ENCODE measurements around the gene RBM7.

Gene RBM7

DNA sequence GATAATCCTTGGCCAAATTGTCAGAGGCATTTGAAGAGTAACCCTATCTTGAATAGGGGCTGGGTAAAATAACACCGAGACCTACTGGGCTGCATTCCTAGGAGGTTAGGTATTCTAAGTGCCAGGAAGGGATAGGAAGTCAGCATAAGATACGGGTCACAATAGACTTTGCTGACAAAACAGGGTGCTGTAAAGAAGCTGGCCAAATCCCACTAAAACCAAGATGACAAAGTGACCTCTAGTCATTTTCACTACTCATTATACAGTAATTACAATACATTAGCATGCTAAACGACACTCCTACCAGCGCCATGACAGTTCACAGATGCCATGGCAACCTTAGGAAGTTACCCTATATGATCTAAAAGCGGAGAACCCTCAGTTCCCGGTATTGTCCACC lies 37.8 kb downstream of the RBM7 start:
- Histone ChIP-seq H3K4me2 (ENCODE audit: low read length) (peak overlapping the region; percentile 11), H2BK5ac (ENCODE audit: low read length) (no peak overlapping the region), H3K27me3 (ENCODE audit: insufficient read depth, low read length, poor library complexity) (no peaks in the 10 kb centered on the region), H3K36me3 (ENCODE audit: control insufficient read depth, insufficient read depth, low read length) (no peaks in the 10 kb centered on the region), H3K27ac (ENCODE audit: low read depth, low read length) (peak overlapping the region; percentile 31), H2AK5ac (ENCODE audit: low read length) (no peak overlapping the region), H3K9ac (ENCODE audit: low read length) (peak overlapping the region; percentile 7), H2BK120ac (ENCODE audit: low read depth, low read length) (no peak overlapping the region), H3K4me1 (ENCODE audit: control insufficient read depth, low read depth, low read length) (peaks cover 3% of the 10 kb centered on the region), H4K8ac (ENCODE audit: low read depth, low read length) (no peak overlapping the region), H3K23ac (ENCODE audit: low read length) (no peak overlapping the region), H3K79me1 (ENCODE audit: low read length) (peaks cover 3% of the 10 kb centered on the region), H3K56ac (ENCODE audit: low read length) (no peak overlapping the region), H2BK15ac (replicated peaks; ENCODE audit: low read depth) (peak overlapping the region; percentile 96), H3K4me3 (ENCODE audit: low read length) (no peak overlapping the region), H4K5ac (ENCODE audit: low read length) (no peak overlapping the region), H3K4ac (ENCODE audit: low read depth, low read length) (no peak overlapping the region), H3K18ac (ENCODE audit: low read length) (peak overlapping the region; percentile 51), H3K79me2 (ENCODE audit: control insufficient read depth, insufficient read depth, low read length) (peaks cover 33% of the 10 kb centered on the region)
- DNase-seq, result peak; percentile 97
- WGBS (ENCODE audit: extremely low coverage, insufficient coverage, low lambda C conversion rate), result no CpG with 5 or more reads among the region's 6 CpGs

DNA sequence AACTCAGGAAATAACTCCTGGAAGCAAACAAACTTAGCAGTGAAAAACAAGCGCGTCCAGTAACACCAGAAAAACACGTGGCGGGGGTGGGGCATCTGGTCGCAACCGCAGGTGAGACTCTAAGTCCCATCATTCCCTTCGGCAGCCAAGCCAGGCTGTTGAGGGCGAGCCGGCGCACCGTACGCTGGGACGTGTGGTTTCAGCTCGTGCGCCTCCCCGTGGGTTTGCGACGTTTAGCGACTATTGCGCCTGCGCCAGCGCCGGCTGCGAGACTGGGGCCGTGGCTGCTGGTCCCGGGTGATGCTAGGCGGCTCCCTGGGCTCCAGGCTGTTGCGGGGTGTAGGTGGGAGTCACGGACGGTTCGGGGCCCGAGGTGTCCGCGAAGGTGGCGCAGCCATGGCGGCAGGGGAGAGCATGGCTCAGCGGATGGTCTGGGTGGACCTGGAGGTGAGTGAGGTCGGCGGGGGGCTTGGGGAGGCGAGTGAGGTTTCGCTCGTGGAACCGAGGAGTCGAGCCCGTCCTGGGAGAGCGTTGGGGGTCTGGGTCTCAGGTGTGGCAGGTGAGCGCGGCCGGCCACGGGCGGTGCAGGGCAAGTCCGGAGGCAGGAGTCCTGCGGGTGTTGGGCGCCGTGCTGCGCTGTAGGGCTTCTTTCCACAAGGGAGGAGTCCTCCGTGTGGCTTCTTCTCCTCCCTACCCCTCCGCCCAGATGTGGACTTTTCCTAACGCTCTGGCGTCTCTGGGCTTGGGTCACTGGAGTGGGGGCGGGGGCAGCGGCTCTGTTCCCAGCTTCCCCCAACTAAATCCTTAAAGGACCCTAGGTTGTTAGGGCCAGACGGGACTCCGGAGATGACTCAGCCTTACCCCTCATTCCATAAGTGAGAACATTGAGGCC lies 39.0 kb downstream of the RBM7 start, which contains the start of gene REXO2:
Gene REXO2 (plus strand): TSS at position 239 of the 892 bp plus-strand sequence. CDS start 62 bp downstream, at position 301.
- Histone ChIP-seq H3K9ac (ENCODE audit: low read length) (peak within 1 kb of the TSS; percentile 90), H2BK15ac (replicated peaks; ENCODE audit: low read depth) (peak within 1 kb of the TSS; percentile 96), H3K4me3 (ENCODE audit: low read length) (peak within 1 kb of the TSS; percentile 90), H4K8ac (ENCODE audit: low read depth, low read length) (no peak within 1 kb of the TSS), H3K27me3 (ENCODE audit: insufficient read depth, low read length, poor library complexity) (no peaks in the 10 kb centered on the region), H3K4me2 (ENCODE audit: low read length) (peak within 1 kb of the TSS; percentile 51), H2BK5ac (ENCODE audit: low read length) (peak within 1 kb of the TSS; percentile 73), H3K18ac (ENCODE audit: low read length) (peak within 1 kb of the TSS; percentile 71), H3K36me3 (ENCODE audit: control insufficient read depth, insufficient read depth, low read length) (peaks cover 1% of the 10 kb centered on the region), H3K79me1 (ENCODE audit: low read length) (peaks cover 3% of the 10 kb centered on the region), H3K56ac (ENCODE audit: low read length) (peak within 1 kb of the TSS; percentile 99), H3K23ac (ENCODE audit: low read length) (peak within 1 kb of the TSS; percentile 59), H2BK120ac (ENCODE audit: low read depth, low read length) (no peak within 1 kb of the TSS), H3K4ac (ENCODE audit: low read depth, low read length) (peak within 1 kb of the TSS; percentile 61), H4K5ac (ENCODE audit: low read length) (no peak within 1 kb of the TSS), H2AK5ac (ENCODE audit: low read length) (no peak within 1 kb of the TSS), H3K4me1 (ENCODE audit: control insufficient read depth, low read depth, low read length) (peaks cover 8% of the 10 kb centered on the region), H3K79me2 (ENCODE audit: control insufficient read depth, insufficient read depth, low read length) (peaks cover 45% of the 10 kb centered on the region), H3K27ac (ENCODE audit: low read depth, low read length) (peak within 1 kb of the TSS; percentile 64)
- DNase-seq, result peak; percentile 98
- WGBS (ENCODE audit: extremely low coverage, insufficient coverage, low lambda C conversion rate), result no CpG with 5 or more reads among the region's 64 CpGs

DNA sequence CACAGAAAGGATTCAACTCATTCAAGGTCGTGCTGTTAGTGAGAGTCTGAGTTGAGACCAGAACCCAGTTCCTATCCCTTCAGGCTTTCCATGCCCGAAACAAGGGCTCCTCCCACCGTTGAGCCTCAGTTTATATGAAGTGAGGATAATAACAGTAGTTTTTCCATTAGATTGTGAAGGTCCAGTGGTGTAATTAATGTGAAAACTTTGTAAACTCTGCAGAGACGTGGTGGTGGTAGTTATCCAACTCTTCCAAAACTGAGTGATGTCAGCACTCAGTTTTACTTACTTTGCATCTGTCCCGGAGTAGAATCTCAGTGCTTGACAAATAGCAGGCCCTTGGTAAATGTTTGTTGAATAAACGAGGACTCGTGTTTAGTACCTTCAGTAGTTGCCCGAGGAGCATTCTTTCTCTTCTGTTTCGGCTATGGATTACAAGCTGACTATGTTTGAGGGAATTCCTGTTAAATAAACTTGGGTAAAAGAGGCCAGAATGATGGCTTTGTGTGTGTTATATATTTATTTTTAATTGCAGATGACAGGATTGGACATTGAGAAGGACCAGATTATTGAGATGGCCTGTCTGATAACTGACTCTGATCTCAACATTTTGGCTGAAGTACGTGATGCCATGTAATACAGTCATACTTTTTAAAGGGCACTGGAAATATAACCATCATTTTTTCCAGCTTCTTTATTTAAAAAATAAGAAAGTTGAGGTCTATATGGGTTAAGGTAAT lies 39.8 kb downstream of the RBM7 start:
- DNase-seq, result peak; percentile 43
- Histone ChIP-seq H3K79me1 (ENCODE audit: low read length) (peaks cover 3% of the 10 kb centered on the region), H3K56ac (ENCODE audit: low read length) (peak overlapping the region; percentile 99), H3K9ac (ENCODE audit: low read length) (peak overlapping the region; percentile 90), H3K79me2 (ENCODE audit: control insufficient read depth, insufficient read depth, low read length) (peaks cover 47% of the 10 kb centered on the region), H3K4me2 (ENCODE audit: low read length) (peak overlapping the region; percentile 51), H4K8ac (ENCODE audit: low read depth, low read length) (no peak overlapping the region), H3K4ac (ENCODE audit: low read depth, low read length) (no peak overlapping the region), H3K4me1 (ENCODE audit: control insufficient read depth, low read depth, low read length) (peaks cover 8% of the 10 kb centered on the region), H3K18ac (ENCODE audit: low read length) (peak overlapping the region; percentile 71), H3K4me3 (ENCODE audit: low read length) (peak overlapping the region; percentile 90), H3K27me3 (ENCODE audit: insufficient read depth, low read length, poor library complexity) (no peaks in the 10 kb centered on the region), H2BK120ac (ENCODE audit: low read depth, low read length) (no peak overlapping the region), H2BK5ac (ENCODE audit: low read length) (peak overlapping the region; percentile 1), H3K23ac (ENCODE audit: low read length) (no peak overlapping the region), H3K27ac (ENCODE audit: low read depth, low read length) (peak overlapping the region; percentile 64), H4K5ac (ENCODE audit: low read length) (no peak overlapping the region), H2AK5ac (ENCODE audit: low read length) (no peak overlapping the region), H3K36me3 (ENCODE audit: control insufficient read depth, insufficient read depth, low read length) (peaks cover 1% of the 10 kb centered on the region), H2BK15ac (replicated peaks; ENCODE audit: low read depth) (no peak overlapping the region)
- no CpG with 5 or more reads among the region's 10 CpGs for WGBS (ENCODE audit: extremely low coverage, insufficient coverage, low lambda C conversion rate)

DNA sequence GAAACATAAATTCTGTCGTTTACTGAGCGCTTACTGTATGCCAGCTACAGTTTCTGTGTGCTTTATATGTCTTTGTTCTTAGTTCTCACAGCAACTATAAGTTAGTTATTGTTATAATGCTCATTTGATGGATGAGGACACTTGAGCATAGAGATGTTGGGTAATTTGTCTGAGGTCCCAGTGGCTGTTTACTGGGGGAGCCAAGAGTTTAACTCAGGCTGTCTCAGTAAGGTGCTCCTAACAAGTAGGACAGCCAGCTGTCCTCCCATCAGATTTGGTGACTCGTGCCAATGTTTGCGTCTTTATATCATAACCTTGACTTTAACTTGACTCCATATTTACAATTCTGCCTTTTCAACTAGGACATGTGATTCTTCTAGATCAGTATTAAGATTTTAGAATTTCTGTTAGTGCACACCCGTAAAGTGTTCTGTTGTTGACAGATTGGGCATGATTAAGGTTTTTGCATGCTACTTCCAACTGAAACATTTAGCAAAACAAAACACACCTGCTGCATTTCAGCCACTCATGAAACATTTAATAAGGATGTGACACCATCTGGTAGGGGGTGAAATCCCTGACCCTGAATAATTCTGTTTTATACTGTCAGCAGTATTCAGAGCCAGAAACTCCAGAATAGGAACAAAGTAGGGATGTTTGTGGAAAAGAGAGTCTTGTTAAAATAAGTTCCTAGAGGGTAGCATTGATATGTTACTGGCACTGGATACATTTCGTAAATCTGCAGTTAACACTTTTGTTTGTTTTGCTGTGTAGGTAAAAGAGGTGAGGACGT lies 40.7 kb downstream of the RBM7 start:
- peaks cover 8% of the 10 kb centered on the region for H3K4me1 ChIP-seq (ENCODE audit: control insufficient read depth, low read depth, low read length)
- no peak overlapping the region for H3K18ac ChIP-seq (ENCODE audit: low read length)
- no peak overlapping the region for H3K27ac ChIP-seq (ENCODE audit: low read depth, low read length)
- no peak overlapping the region for H3K23ac ChIP-seq (ENCODE audit: low read length)
- H3K4me2 ChIP-seq (ENCODE audit: low read length), result peak overlapping the region; percentile 20
- DNase-seq, result no peak
- no peak overlapping the region for H2BK120ac ChIP-seq (ENCODE audit: low read depth, low read length)
- H3K56ac ChIP-seq (ENCODE audit: low read length), result no peak overlapping the region
- no peaks in the 10 kb centered on the region for H3K27me3 ChIP-seq (ENCODE audit: insufficient read depth, low read length, poor library complexity)
- no peak overlapping the region for H4K5ac ChIP-seq (ENCODE audit: low read length)
- H3K4ac ChIP-seq (ENCODE audit: low read depth, low read length), result no peak overlapping the region
- no peak overlapping the region for H3K4me3 ChIP-seq (ENCODE audit: low read length)
- no peak overlapping the region for H2AK5ac ChIP-seq (ENCODE audit: low read length)
- H4K8ac ChIP-seq (ENCODE audit: low read depth, low read length), result no peak overlapping the region
- H2BK15ac ChIP-seq (replicated peaks; ENCODE audit: low read depth), result no peak overlapping the region
- H3K36me3 ChIP-seq (ENCODE audit: control insufficient read depth, insufficient read depth, low read length), result peaks cover 1% of the 10 kb centered on the region
- H2BK5ac ChIP-seq (ENCODE audit: low read length), result no peak overlapping the region
- no peak overlapping the region for H3K9ac ChIP-seq (ENCODE audit: low read length)
- H3K79me2 ChIP-seq (ENCODE audit: control insufficient read depth, insufficient read depth, low read length), result peaks cover 51% of the 10 kb centered on the region
- no CpG with 5 or more reads among the region's 7 CpGs for WGBS (ENCODE audit: extremely low coverage, insufficient coverage, low lambda C conversion rate)
- H3K79me1 ChIP-seq (ENCODE audit: low read length), result peaks cover 3% of the 10 kb centered on the region

DNA sequence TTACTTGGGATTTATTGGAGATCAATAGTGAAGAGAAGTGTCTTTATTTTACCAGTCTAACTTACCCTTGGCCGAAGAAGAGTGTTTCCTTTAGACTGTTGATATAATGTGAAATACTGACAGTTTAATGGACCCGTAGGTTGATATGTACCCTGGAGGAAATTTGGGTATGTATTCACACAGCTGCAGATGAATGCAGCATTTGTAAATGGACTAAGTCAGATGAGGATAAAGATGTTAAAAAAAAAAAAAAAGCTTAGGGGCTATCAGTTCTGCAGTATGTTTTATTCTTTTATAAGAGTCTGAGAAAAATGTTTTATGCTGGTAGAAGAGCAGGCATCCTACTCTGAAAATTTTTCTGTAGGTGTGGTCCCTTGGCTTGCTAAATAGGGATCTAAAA lies 41.5 kb downstream of the RBM7 start:
- Histone ChIP-seq H2BK120ac (ENCODE audit: low read depth, low read length) (no peak overlapping the region), H2BK15ac (replicated peaks; ENCODE audit: low read depth) (no peak overlapping the region), H3K4me3 (ENCODE audit: low read length) (no peak overlapping the region), H3K4me2 (ENCODE audit: low read length) (no peak overlapping the region), H2AK5ac (ENCODE audit: low read length) (no peak overlapping the region), H3K9ac (ENCODE audit: low read length) (no peak overlapping the region), H3K27me3 (ENCODE audit: insufficient read depth, low read length, poor library complexity) (no peaks in the 10 kb centered on the region), H3K4ac (ENCODE audit: low read depth, low read length) (no peak overlapping the region), H3K23ac (ENCODE audit: low read length) (no peak overlapping the region), H3K56ac (ENCODE audit: low read length) (no peak overlapping the region), H4K5ac (ENCODE audit: low read length) (no peak overlapping the region), H3K79me2 (ENCODE audit: control insufficient read depth, insufficient read depth, low read length) (peaks cover 56% of the 10 kb centered on the region), H3K27ac (ENCODE audit: low read depth, low read length) (no peak overlapping the region), H3K79me1 (ENCODE audit: low read length) (peaks cover 7% of the 10 kb centered on the region), H4K8ac (ENCODE audit: low read depth, low read length) (no peak overlapping the region), H2BK5ac (ENCODE audit: low read length) (no peak overlapping the region), H3K36me3 (ENCODE audit: control insufficient read depth, insufficient read depth, low read length) (peaks cover 1% of the 10 kb centered on the region), H3K18ac (ENCODE audit: low read length) (no peak overlapping the region), H3K4me1 (ENCODE audit: control insufficient read depth, low read depth, low read length) (peaks cover 8% of the 10 kb centered on the region)
- WGBS (ENCODE audit: extremely low coverage, insufficient coverage, low lambda C conversion rate), result no CpG with 5 or more reads among the region's 2 CpGs
- no peak for DNase-seq

Measured in mesendoderm (in vitro differentiated cells).